ENCODE data around the gene ITFG1.
"Not testable (repeated sequence)": the region's sequence is repeated elsewhere in the genome, so short reads cannot be mapped to it uniquely, and the experiment has no call there.

The ITFG1 gene

GRCh38 chr16:47413041-47413440 lies 47.8 kb downstream of the ITFG1 start:
- DNase-seq (ENCODE audit: low spot score), result no peak

GRCh38 chr16:47408491-47408890 lies 52.4 kb downstream of the ITFG1 start:
- no peak for DNase-seq (ENCODE audit: low spot score)

- no peak for DNase-seq (ENCODE audit: low spot score)
Measured at GRCh38 chr16:47395733-47396498, 64.9 kb downstream of the ITFG1 start.

GRCh38 chr16:47392081-47392480 lies 68.8 kb downstream of the ITFG1 start:
- DNase-seq (ENCODE audit: low spot score), result no peak

- no peak for DNase-seq (ENCODE audit: low spot score)
Measured at GRCh38 chr16:47388705-47389104, 72.2 kb downstream of the ITFG1 start.

- DNase-seq (ENCODE audit: low spot score), result no peak
Measured at GRCh38 chr16:47387026-47387734, 73.7 kb downstream of the ITFG1 start.

- DNase-seq (ENCODE audit: low spot score), result no peak
Measured at GRCh38 chr16:47386201-47386718, 74.6 kb downstream of the ITFG1 start.

GRCh38 chr16:47382362-47382761 lies 78.5 kb downstream of the ITFG1 start:
- DNase-seq (ENCODE audit: low spot score), result no peak

- no peak for DNase-seq (ENCODE audit: low spot score)
Measured at GRCh38 chr16:47377154-47377553, 83.7 kb downstream of the ITFG1 start.

- DNase-seq (ENCODE audit: low spot score), result no peak
Measured at GRCh38 chr16:47375423-47375822, 85.4 kb downstream of the ITFG1 start.

- no peak for DNase-seq (ENCODE audit: low spot score)
Measured at GRCh38 chr16:47374629-47375028, 86.2 kb downstream of the ITFG1 start.

- DNase-seq (ENCODE audit: low spot score), result no peak
Measured at GRCh38 chr16:47371271-47372014, 89.4 kb downstream of the ITFG1 start.

- DNase-seq (ENCODE audit: low spot score), result no peak
Measured at GRCh38 chr16:47370536-47370935, 90.3 kb downstream of the ITFG1 start.

- no peak for DNase-seq (ENCODE audit: low spot score)
Measured at GRCh38 chr16:47366228-47366627, 94.6 kb downstream of the ITFG1 start.

GRCh38 chr16:47363761-47364160 lies 97.1 kb downstream of the ITFG1 start:
- no peak for DNase-seq (ENCODE audit: low spot score)

GRCh38 chr16:47359478-47359877 lies 101.4 kb downstream of the ITFG1 start:
- no peak for DNase-seq (ENCODE audit: low spot score)

GRCh38 chr16:47358816-47359215 lies 102.0 kb downstream of the ITFG1 start:
- DNase-seq (ENCODE audit: low spot score), result no peak

GRCh38 chr16:47349029-47349428 lies 111.8 kb downstream of the ITFG1 start:
- DNase-seq (ENCODE audit: low spot score), result not testable (repeated sequence)

GRCh38 chr16:47347021-47347696 lies 113.7 kb downstream of the ITFG1 start:
- not testable (repeated sequence) for DNase-seq (ENCODE audit: low spot score)

GRCh38 chr16:47342055-47342454 lies 118.8 kb downstream of the ITFG1 start:
- no peak for DNase-seq (ENCODE audit: low spot score)

- not testable (repeated sequence) for DNase-seq (ENCODE audit: low spot score)
Measured at GRCh38 chr16:47330562-47330961, 130.3 kb downstream of the ITFG1 start.

GRCh38 chr16:47324309-47324708 lies 136.6 kb downstream of the ITFG1 start:
- DNase-seq (ENCODE audit: low spot score), result not testable (repeated sequence)

Data from CD4-positive, alpha-beta T cell treated with Interleukin-15 for 4 hours (primary cell).